Stimulated activated CD8-positive, alpha-beta memory T cell treated with anti-CD3 and anti-CD28 coated beads, Interleukin-4, amount 100 ng/mL, for 1 hour (primary cell): ENCODE results near the gene MCHR1.
A peak's percentile ranks its signal among the peaks of the same experiment; 100 is the strongest.

ENCODE experiments used
- DNase-seq, 2 donors: peaks; one replicate each; pipeline ENCODE4 v3.0.0-alpha.2; 2020; ENCODE audit warnings: low read depth in 2 of 2, low spot score in 1 of 2

The MCHR1 gene

GRCh38 chr22:40679249-40679963 is at the start of gene MCHR1:
TSS of gene MCHR1 (plus strand) at chr22:40679484. CDS start at chr22:40679653, 169 bp downstream.
- no peak for DNase-seq

DNA sequence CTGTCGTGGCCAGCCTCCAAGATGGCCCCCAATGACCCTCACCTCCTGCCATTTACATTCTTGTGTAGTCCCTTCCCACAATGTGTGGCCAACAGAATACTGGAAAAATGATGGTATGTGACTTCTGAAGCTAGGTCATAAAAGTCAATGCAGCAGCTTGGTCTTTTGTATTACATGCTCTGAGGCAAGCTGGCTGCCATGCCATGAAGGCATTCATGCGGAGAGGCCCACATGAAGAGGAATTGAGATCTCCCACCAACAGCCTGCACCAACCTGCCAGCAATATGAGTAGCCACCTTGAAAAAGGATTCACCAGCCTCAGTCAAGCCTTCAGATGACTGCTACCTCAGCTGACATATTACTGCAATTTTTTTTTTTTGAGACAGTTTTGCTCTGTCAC is 47.4 kb upstream of the MCHR1 start:
- DNase-seq, result no peak

- DNase-seq, result no peak
Observed at GRCh38 chr22:40633036-40633435, 46.2 kb upstream of the MCHR1 start.

GRCh38 chr22:40634119-40634903 is 45.0 kb upstream of the MCHR1 start:
- no peak for DNase-seq

- no peak for DNase-seq
Observed at GRCh38 chr22:40635043-40635939, 44.0 kb upstream of the MCHR1 start.

- no peak for DNase-seq
Observed at GRCh38 chr22:40635940-40636379, 43.3 kb upstream of the MCHR1 start.

- peak; percentile 98 to 99 for DNase-seq
Observed at GRCh38 chr22:40636380-40637182, 42.7 kb upstream of the MCHR1 start, which contains the start of gene MRTFA. TSS of gene MRTFA (minus strand) at chr22:40636719.

- peak; percentile 23 to 37 for DNase-seq
Observed at GRCh38 chr22:40637183-40638150, 41.8 kb upstream of the MCHR1 start.

GRCh38 chr22:40638261-40638660 is 41.0 kb upstream of the MCHR1 start:
- DNase-seq, result no peak

DNA sequence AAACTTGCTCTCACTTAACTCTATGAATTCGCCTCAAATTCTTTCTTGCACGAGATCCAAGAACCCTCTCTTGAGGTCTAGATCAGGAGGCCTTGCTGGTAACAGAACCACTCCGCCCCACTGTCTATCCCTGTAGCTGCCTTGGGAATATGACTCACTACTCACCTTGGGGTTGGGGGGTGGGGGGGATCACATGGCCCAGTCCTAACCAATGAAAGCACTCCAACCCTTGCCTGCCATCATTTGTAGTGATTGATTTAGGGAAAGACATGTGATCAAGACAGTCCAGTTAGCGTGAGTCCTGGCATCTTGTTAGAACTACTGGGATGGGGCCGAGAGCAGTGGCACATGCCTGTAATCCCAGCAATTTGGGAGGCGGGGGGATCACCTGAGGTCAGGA is 38.0 kb upstream of the MCHR1 start:
- DNase-seq, result no peak

DNA sequence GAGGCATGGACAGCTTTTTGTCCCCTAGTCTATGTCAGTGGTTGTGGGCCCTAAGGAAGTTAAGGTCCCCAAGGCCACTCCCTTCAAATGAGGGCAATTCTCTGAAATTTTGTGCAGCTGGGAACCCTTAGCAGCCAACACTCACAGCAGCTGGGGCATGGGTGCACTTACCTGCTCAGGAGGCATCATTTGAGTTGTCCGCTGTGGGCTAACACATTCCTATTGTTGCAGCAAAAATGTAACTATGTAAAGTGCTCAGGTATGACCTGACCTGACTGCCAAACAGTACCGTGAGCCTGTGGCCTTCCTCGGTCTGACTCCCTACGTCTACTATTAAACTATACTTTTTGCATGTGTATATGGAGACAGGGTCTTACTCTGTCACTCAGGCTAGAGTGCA is 37.0 kb upstream of the MCHR1 start:
- DNase-seq, result no peak

DNA sequence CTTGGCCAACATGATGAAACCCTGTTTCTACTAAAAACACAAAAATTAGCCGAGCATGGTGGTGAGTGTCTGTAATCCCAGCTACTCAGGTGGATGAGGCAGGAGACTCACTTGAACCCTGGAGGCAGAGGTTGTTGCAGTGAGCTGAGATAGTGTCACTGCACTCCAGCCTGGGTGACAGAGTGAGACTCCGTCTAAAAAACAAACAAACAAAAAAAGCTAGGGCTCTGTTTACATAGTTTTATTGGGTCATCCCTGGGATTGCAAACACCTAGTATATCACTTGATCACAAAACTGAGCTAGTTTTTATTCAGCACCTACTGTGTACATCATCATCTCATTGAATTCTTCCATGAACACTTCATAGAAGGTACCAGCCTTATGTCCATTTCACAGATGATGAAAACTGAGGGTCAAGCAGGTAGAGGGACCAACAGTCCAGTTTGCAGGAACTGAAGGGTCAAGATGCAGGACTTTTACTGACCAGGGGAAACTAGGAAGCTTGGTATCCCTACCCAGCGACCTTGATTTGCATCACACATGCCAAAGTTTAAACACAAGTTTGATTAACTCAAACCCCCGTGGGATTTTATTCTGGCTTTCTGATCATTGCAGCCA is 33.6 kb upstream of the MCHR1 start:
- no peak for DNase-seq

DNA sequence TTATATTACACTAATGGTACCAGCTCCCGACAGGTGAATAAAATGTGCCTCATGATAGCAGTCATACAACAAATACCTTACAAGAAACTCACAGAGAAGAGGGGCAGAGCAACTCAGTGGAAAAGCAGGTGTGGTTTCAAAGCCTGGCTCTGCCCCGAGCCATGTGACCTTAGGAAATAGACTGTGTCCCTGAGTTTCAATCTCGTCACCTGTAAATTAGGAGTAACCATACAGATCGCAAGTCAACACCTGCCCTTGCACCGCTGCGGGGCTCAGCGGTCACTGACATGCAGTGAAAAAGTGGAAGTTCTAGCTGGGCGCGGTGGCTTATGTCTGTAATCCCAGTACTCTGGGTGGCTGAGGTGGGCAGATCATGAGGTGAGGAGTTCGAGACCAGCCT is 30.9 kb upstream of the MCHR1 start:
- no peak for DNase-seq

DNA sequence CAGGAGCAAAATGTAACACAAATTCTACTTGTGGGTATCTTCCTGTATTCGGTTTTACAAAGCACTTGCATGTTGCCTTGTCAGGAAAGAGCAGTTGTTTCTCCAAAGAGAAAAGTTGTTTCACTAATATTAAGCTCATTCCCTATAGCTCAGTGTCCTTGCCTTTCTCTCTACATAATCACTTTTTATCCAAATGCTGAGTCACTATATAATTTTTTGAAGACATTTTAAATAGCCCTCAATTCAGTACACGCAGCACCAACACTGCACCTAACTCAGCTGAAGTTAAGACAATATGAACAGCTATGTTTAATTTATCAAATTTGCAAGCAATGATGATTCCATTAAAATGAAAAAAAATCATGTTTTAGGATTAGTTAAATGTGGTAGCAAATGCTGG is 28.2 kb upstream of the MCHR1 start:
- DNase-seq, result no peak

GRCh38 chr22:40651563-40652501 is 27.5 kb upstream of the MCHR1 start:
- peak in 1 of 2 donors; percentile 39 for DNase-seq

GRCh38 chr22:40653361-40653760 is 25.9 kb upstream of the MCHR1 start:
- DNase-seq, result no peak

GRCh38 chr22:40654522-40655167 is 24.6 kb upstream of the MCHR1 start:
- no peak for DNase-seq
